Stomach (tissue), 9 donors: Measurements from ENCODE around the gene BICD2. TPM values are rescaled to one million over a fixed set of nuclear protein-coding genes. Genes with fewer than 3 reads are reported as not detected.

Experiments
- DNase-seq, 2 donors: peaks; one replicate each; pipeline versions ENCODE4 v3.0.0 to v3.0.0-alpha.2; 2013 to 2019
- H3K27ac ChIP-seq, 5 donors: fragments of 200-600 bp in 4 of 5; sonication (generic) in 4 of 5; one replicate each; pipeline ENCODE4 v1.5.1; 2013 to 2019; ENCODE audit warnings: mild to moderate bottlenecking in 1 of 5, moderate library complexity in 1 of 5
- H3K27me3 ChIP-seq, 3 donors: fragments of 200-600 bp; sonication (generic); one replicate each; pipeline ENCODE4 v1.5.1; 2017 to 2019; ENCODE audit warnings: mixed run types in 1 of 3
- H3K36me3 ChIP-seq, 4 donors: fragments of 200-600 bp; sonication (generic); 1 replicate in 3 of 4; 2 replicates in 1 of 4; pipeline ENCODE4 v1.5.1; 2016 to 2019
- H3K4me1 ChIP-seq, 4 donors: fragments of 200-600 bp; sonication (generic); one replicate each; pipeline ENCODE4 v1.5.1; 2016 to 2019
- H3K4me3 ChIP-seq, 4 donors: fragments of 200-600 bp; sonication (generic) in 3 of 4; one replicate each; pipeline ENCODE4 v1.5.1; 2016 to 2019; ENCODE audit warnings: mild to moderate bottlenecking in 1 of 4
- H3K9me3 ChIP-seq, 4 donors: fragments of 200-600 bp; sonication (generic); one replicate each; pipeline ENCODE4 v1.5.1; 2016 to 2019
- EP300 ChIP-seq: sonication (generic); formaldehyde crosslinking; IDR thresholded peaks from one replicate; pipeline ENCODE4 v1.6.1; 2017; ENCODE audit warnings: antibody characterized with exemption
- POLR2A ChIP-seq, 4 donors: fragments of 450-650 bp; IDR thresholded peaks; one replicate each; pipeline ENCODE4 v1.6.1; 2016; ENCODE audit warnings: antibody characterized with exemption in 4 of 4, control low read depth in 2 of 4, mild to moderate bottlenecking in 1 of 4, moderate library complexity in 1 of 4
- POLR2AphosphoS5 ChIP-seq, 3 donors: sonication (generic); formaldehyde crosslinking; IDR thresholded peaks; one replicate each; pipeline ENCODE4 v1.6.1; 2016; ENCODE audit warnings: antibody characterized with exemption in 3 of 3
- WGBS, 5 donors: extraction: QIAGEN DNeasy Blood & Tissue Kit in 3 of 5; methylation state at CpG; one replicate each; pipeline versions ENCODE4 v1.1.5 to v1.1.7; 2013 to 2018; 5-methylcytosine and 5-hydroxymethylcytosine counted together
- intact Hi-C: fragments of 100-400 bp; cut with DNase I; formaldehyde crosslinking; loops from one replicate; pipeline ENCODE4 v1.15.1; 2023; ENCODE audit warnings: low total_unique reads
- polyA plus RNA-seq, 3 donors: library from polyadenylated mRNA; stranded (reverse); fragments of 200-250 nt; gene quantifications; one replicate each; pipeline ENCODE4 v1.2.3, GENCODE V29; 2013
- total RNA-seq, 5 donors: library from RNA; depleted of rRNA; stranded (reverse); fragments of >200 nt; gene quantifications; one replicate each; pipeline versions ENCODE4 v1.1.0 to v1.2.3, GENCODE V29; 2014 to 2016
- TF ChIP-seq, protein P1 (sequence below), 7 experiments: fragments of 450-650 bp in 4 of 7; fragments of 200-600 bp in 3 of 7; sonication (generic) in 3 of 7; IDR thresholded peaks; one replicate each; pipeline ENCODE4 v1.5.1; 2016 to 2019; ENCODE audit warnings: antibody characterized with exemption in 7 of 7, control low read depth in 2 of 7, mild to moderate bottlenecking in 1 of 7
- donor health status: healthy with polysubstance abuse.
- donor health status: Bipolar disorder and iron deficiency.
- donor health status: healthy.

The BICD2 gene
- total and polyA plus RNA-seq, 8 donors, result 5.9 to 32.6 (median 16.4) TPM

DNA sequence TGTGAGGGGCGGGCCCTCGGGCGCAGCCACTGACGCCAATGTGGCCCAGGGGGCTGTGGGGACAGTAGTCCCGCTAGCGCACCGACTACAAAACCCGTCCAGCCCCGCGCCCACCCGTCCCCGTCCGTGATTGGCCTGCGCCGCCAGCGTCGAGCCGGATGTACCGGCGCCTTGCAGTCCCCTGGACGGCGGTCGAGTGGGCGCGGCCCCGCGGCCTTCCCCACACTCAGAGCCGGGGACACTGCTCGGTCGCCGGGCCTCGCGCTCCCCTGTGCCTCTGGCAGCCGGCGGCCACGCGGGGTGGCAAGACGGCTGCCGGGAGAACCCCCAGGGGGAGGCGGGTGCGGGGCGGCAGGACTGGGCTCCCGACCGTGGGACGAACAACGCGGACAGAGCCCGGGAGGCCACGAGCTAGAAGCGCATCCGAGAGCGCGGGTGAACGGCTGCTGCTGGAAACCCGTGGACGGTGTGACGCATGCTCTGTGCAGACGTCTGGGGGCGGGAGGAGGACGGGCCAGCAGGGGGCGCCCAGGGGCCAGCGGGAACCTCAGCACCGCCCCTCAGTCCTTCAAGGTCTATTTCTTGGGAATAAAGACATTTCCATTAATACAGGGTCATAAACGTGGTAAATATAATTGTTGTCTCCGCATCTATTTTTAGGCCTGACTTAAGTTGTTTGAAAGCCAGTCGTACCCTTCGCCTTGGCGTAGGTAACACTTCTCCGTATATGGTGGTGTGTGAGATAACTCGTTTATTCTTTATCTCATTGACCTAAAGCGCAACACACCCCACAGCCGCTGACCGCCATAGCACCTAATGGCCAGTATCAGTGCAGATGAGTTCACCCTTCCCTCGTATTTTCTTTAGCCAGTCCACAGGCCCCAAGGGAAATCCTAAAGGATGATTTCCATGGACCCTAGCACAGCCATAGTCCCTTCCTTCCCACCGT, 629 bp upstream of the BICD2 start:
- H3K4me1 ChIP-seq, result peaks cover 35 to 75% (median 44%) of the 10 kb centered on the region in 4 donors
- DNase-seq, result peak; percentile 98 to 100
- peak overlapping the region; percentile 98 to 100 (median 100) for H3K27ac ChIP-seq
- H3K4me3 ChIP-seq, result peak overlapping the region; percentile 84 to 98 (median 96)
- TF ChIP-seq POLR2AphosphoS5 (IDR thresholded peaks at IDR 0.05), result peak; percentile 60 to 93 (median 86)
- TF ChIP-seq, protein P1, sequence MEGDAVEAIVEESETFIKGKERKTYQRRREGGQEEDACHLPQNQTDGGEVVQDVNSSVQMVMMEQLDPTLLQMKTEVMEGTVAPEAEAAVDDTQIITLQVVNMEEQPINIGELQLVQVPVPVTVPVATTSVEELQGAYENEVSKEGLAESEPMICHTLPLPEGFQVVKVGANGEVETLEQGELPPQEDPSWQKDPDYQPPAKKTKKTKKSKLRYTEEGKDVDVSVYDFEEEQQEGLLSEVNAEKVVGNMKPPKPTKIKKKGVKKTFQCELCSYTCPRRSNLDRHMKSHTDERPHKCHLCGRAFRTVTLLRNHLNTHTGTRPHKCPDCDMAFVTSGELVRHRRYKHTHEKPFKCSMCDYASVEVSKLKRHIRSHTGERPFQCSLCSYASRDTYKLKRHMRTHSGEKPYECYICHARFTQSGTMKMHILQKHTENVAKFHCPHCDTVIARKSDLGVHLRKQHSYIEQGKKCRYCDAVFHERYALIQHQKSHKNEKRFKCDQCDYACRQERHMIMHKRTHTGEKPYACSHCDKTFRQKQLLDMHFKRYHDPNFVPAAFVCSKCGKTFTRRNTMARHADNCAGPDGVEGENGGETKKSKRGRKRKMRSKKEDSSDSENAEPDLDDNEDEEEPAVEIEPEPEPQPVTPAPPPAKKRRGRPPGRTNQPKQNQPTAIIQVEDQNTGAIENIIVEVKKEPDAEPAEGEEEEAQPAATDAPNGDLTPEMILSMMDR (IDR thresholded peaks at IDR 0.05), result peak in 5 of 7 experiments; percentile 84 to 97 (median 90)
- peak; percentile 7 for TF ChIP-seq EP300
- TF ChIP-seq POLR2A (IDR thresholded peaks at IDR 0.05), result peak in 2 of 4 donors; percentile 38 to 81
- H3K36me3 ChIP-seq, result no peaks in the 10 kb centered on the region
- no peaks in the 10 kb centered on the region for H3K27me3 ChIP-seq
- intact Hi-C loops, result no loop called here
- WGBS, 5 donors, result 1 to 2% (median 1%) methylated on average over 26 to 75 of the region's 75 CpGs
- no peaks in the 10 kb centered on the region for H3K9me3 ChIP-seq

DNA sequence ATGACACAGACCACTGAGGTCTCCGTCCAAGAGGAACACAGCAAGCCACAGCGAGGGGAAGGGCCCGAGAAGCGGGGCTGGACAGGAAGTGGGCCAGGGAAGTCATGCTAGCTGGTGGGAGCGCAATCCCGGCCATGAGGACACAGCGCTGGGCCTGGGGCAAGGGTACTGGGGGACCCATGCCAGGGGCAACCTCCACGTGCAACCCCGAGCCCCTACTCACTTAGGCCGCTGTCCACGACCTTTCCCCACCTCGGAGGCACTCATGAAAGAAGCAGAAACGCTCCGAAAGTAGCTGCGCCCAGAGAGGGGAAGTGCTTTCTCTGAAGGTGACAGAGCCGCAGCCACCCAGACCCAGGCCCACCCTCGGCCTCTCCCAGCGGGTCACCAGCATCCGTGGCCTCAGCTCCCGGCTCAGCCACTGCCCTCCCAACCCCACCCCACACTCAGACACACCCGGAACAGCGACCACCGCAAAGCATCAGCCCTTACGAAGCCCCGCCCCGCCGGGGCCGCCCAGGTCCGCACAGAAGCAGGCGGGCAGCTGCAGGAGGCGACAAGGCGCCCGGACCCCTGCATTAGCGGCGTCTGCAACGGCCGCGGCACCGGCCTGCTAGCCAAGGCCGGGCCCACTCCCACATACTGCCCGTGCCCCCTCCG, 782 bp downstream of the BICD2 start:
- no peaks in the 10 kb centered on the region for H3K9me3 ChIP-seq
- TF ChIP-seq POLR2AphosphoS5 (IDR thresholded peaks at IDR 0.05) (no peak), EP300 (no peak), POLR2A (IDR thresholded peaks at IDR 0.05) (no peak)
- TF ChIP-seq, protein P1 (IDR thresholded peaks at IDR 0.05), result no peak
- H3K27me3 ChIP-seq, result no peaks in the 10 kb centered on the region
- intact Hi-C loops, result no loop called here
- WGBS, 5 donors, result 0 to 1% (median 0%) methylated on average over 16 to 42 of the region's 42 CpGs
- no peaks in the 10 kb centered on the region for H3K36me3 ChIP-seq
- H3K4me3 ChIP-seq, result peak overlapping the region; percentile 93 to 98 (median 98)
- peak overlapping the region; percentile 79 to 100 (median 98) for H3K27ac ChIP-seq
- DNase-seq, result peak in 1 of 2 donors; percentile 72
- peaks cover 38 to 73% (median 50%) of the 10 kb centered on the region in 4 donors for H3K4me1 ChIP-seq

GRCh38 chr9:92762781-92763708, 1.6 kb downstream of the BICD2 start:
- 39 to 52% (median 48%) methylated on average over 15 to 19 of the region's 19 CpGs for WGBS, 5 donors
- Histone ChIP-seq H3K4me1 (peaks cover 38 to 65% (median 50%) of the 10 kb centered on the region in 4 donors), H3K36me3 (no peaks in the 10 kb centered on the region), H3K27ac (peak overlapping the region in 4 of 5 donors; percentile 83 to 100 (median 98)), H3K4me3 (peak overlapping the region; percentile 93 to 98 (median 98)), H3K9me3 (no peaks in the 10 kb centered on the region), H3K27me3 (no peaks in the 10 kb centered on the region)
- no peak for DNase-seq
- intact Hi-C loops, result no loop called here
- TF ChIP-seq, protein P1 (IDR thresholded peaks at IDR 0.05), result no peak
- TF ChIP-seq EP300 (no peak), POLR2AphosphoS5 (IDR thresholded peaks at IDR 0.05) (no peak), POLR2A (IDR thresholded peaks at IDR 0.05) (no peak)
